Suprapubic skin (tissue), 4 donors: Measurements from ENCODE around the gene PCSK1.

Source experiments
- CTCF ChIP-seq, 2 donors: fragments of 200-600 bp in 1 of 2; fragments of 450-650 bp in 1 of 2; sonication (generic) in 1 of 2; IDR thresholded peaks; one replicate each; pipeline ENCODE4 v1.5.1; 2016 to 2019; ENCODE audit warnings: antibody characterized with exemption in 2 of 2, mild to moderate bottlenecking in 1 of 2, moderate library complexity in 1 of 2
- POLR2A ChIP-seq, 2 donors: fragments of 450-650 bp; IDR thresholded peaks; one replicate each; pipeline ENCODE4 v1.6.1; 2017; ENCODE audit warnings: antibody characterized with exemption in 2 of 2, mild to moderate bottlenecking in 2 of 2, moderate library complexity in 2 of 2
- POLR2AphosphoS5 ChIP-seq, 3 donors: sonication (generic); formaldehyde crosslinking; IDR thresholded peaks; one replicate each; pipeline ENCODE4 v1.6.1; 2017; ENCODE audit warnings: antibody characterized with exemption in 3 of 3

GRCh38 chr5:96385538-96385937 is 47.5 kb downstream of the PCSK1 start:
- TF ChIP-seq POLR2A (IDR thresholded peaks at IDR 0.05): no peak
- no peak for TF ChIP-seq CTCF (IDR thresholded peaks at IDR 0.05)
- no peak for TF ChIP-seq POLR2AphosphoS5 (IDR thresholded peaks at IDR 0.05)
